Heart right ventricle (tissue), 16 donors: ENCODE measurements around the gene ITSN1. TPM values are rescaled to one million over a fixed set of nuclear protein-coding genes. Genes with fewer than 3 reads are reported as not detected.

ENCODE experiments used
- ATAC-seq, 8 donors: fragments of 200-7000 bp; cut with Tn5 transposase; one replicate each; pipeline ENCODE4 v1.9.1; 2020; ENCODE audit warnings: mild to moderate bottlenecking in 8 of 8, moderate library complexity in 8 of 8, moderate number of reproducible peaks in 1 of 8
- DNase-seq, 2 donors: peaks; one replicate each; pipeline ENCODE4 v3.0.0-alpha.2; 2020
- H3K27ac ChIP-seq, 10 donors: fragments of 200-600 bp; sonication (generic) in 2 of 10; one replicate each; pipeline versions ENCODE4 v1.5.0 to v1.8.0; 2020 to 2022; ENCODE audit warnings: mild to moderate bottlenecking in 3 of 10
- H3K27me3 ChIP-seq, 7 donors: fragments of 200-600 bp; one replicate each; pipeline ENCODE4 v1.8.0; 2021 to 2022; ENCODE audit warnings: mild to moderate bottlenecking in 2 of 7
- H3K36me3 ChIP-seq, 9 donors: fragments of 200-600 bp; sonication (generic) in 1 of 9; one replicate each; pipeline versions ENCODE4 v1.5.0 to v1.8.0; 2020 to 2022; ENCODE audit warnings: mild to moderate bottlenecking in 2 of 9
- H3K4me1 ChIP-seq, 9 donors: fragments of 200-600 bp; sonication (generic) in 1 of 9; one replicate each; pipeline versions ENCODE4 v1.5.0 to v1.8.0; 2020 to 2022; ENCODE audit warnings: mild to moderate bottlenecking in 4 of 9
- H3K4me3 ChIP-seq, 10 donors: fragments of 200-600 bp; sonication (generic) in 2 of 10; one replicate each; pipeline versions ENCODE4 v1.5.0 to v1.8.0; 2020 to 2022; ENCODE audit warnings: mild to moderate bottlenecking in 7 of 10, moderate library complexity in 2 of 10
- H3K9me3 ChIP-seq, 11 donors: fragments of 200-600 bp in 10 of 11; sonication (generic) in 2 of 11; one replicate each; pipeline versions ENCODE4 v1.5.0 to v1.8.0; 2013 to 2022; ENCODE audit warnings: mild to moderate bottlenecking in 2 of 11, control low read depth in 1 of 11, moderate library complexity in 1 of 11
- WGBS, 2 donors: extraction: QIAGEN DNeasy Blood & Tissue Kit; methylation state at CpG; one replicate each; pipeline ENCODE4 v1.1.7; 2013; ENCODE audit warnings: inconsistent platforms in 1 of 2; 5-methylcytosine and 5-hydroxymethylcytosine counted together
- intact Hi-C, 10 donors: fragments of 100-400 bp; cut with DNase I; formaldehyde crosslinking; loops; one replicate each; pipeline versions ENCODE4 v1.11.1 to v1.14.2; 2022
- polyA plus RNA-seq, 2 donors: library from polyadenylated mRNA; stranded (reverse); fragments of 200-250 nt; gene quantifications; one replicate each; pipeline ENCODE4 v1.2.3, GENCODE V29; 2013
- total RNA-seq, 10 donors: library from RNA; stranded (reverse); fragmentation: NEBNext Ultra II Directional in 3 of 10; extraction: Animal tissue kit (Norgen Biotek cat#: 25700) in 3 of 10; gene quantifications; one replicate each; pipeline versions ENCODE4 v1.2.1 to v1.2.4, GENCODE V29; 2021 to 2023
- TF ChIP-seq, protein P1 (sequence below), 9 donors: fragments of 200-600 bp; sonication (generic) in 2 of 9; IDR thresholded peaks; one replicate each; pipeline versions ENCODE4 v1.5.0 to v1.8.0; 2021 to 2022; ENCODE audit warnings: antibody characterized with exemption in 9 of 9, mild to moderate bottlenecking in 5 of 9, moderate library complexity in 1 of 9
- donor health status: Arrhythmogenic right ventricular cardiomyopathy.
- donor health status: ischemic (EF 13 %, LVEDD 7.1; RV severe dilation, severe dysfunction).
- donor health status: healthy with polysubstance abuse.
- donor health status: DM: no; HTN: yes; CAD: no.
- donor health status: DM: no; HTN: no; CAD: no.
- donor health status: ischemic (EF 25% LVEDD 6.9; RV normal size, moderate dysfunction).
- donor health status: ischemic (EF 25% LVEDD 5.7; RV mildly dilated, moderate dysfunction).
- donor health status: healthy.
- donor health status: DM: yes; HTN: yes; CAD: no.
- donor health status: Ischemic cardiomyopathy.
- donor health status: ischemic (EF 35%, LVEDD 5.7; RV mildly dilated, moderate dysfunction).
- donor health status: nonischemic (EF 11% LVEDD 7.7; RV severe dilation, severe dysfunction).
- donor health status: DM: yes; HTN: yes; CAD: no.
- donor health status: PGD.
- donor health status: ischemic (EF 29% LVEDD 5.4; RV normal size, mild dysfunction).
- donor health status: nonischemic (EF 23%, LVEDD 6.1; RV moderate dilation, normal function).

ITSN1 gene
- total and polyA plus RNA-seq, 12 donors = 14.6 to 47.3 (median 32.3) TPM

DNA sequence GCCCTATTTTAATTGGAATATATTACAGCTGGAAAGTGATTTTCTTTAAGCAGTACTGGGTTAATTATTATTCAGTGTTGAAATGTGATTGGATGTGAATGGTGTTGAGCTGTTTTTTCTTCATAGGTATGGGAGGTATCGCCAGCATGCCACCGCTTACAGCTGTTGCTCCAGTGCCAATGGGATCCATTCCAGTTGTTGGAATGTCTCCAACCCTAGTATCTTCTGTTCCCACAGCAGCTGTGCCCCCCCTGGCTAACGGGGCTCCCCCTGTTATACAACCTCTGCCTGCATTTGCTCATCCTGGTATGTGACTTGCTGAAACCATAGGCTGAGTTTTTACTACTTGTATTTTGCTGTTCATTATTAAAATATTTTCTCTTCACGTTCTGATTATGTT lies 107.7 kb downstream of the ITSN1 start:
- TF ChIP-seq, protein P1, sequence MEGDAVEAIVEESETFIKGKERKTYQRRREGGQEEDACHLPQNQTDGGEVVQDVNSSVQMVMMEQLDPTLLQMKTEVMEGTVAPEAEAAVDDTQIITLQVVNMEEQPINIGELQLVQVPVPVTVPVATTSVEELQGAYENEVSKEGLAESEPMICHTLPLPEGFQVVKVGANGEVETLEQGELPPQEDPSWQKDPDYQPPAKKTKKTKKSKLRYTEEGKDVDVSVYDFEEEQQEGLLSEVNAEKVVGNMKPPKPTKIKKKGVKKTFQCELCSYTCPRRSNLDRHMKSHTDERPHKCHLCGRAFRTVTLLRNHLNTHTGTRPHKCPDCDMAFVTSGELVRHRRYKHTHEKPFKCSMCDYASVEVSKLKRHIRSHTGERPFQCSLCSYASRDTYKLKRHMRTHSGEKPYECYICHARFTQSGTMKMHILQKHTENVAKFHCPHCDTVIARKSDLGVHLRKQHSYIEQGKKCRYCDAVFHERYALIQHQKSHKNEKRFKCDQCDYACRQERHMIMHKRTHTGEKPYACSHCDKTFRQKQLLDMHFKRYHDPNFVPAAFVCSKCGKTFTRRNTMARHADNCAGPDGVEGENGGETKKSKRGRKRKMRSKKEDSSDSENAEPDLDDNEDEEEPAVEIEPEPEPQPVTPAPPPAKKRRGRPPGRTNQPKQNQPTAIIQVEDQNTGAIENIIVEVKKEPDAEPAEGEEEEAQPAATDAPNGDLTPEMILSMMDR (IDR thresholded peaks at IDR 0.05) = no peak
- peak in 7 of 8 donors; percentile 49 to 91 (median 72) for ATAC-seq
- peak overlapping the region in 5 of 10 donors; percentile 11 to 48 (median 31) for H3K27ac ChIP-seq

DNA sequence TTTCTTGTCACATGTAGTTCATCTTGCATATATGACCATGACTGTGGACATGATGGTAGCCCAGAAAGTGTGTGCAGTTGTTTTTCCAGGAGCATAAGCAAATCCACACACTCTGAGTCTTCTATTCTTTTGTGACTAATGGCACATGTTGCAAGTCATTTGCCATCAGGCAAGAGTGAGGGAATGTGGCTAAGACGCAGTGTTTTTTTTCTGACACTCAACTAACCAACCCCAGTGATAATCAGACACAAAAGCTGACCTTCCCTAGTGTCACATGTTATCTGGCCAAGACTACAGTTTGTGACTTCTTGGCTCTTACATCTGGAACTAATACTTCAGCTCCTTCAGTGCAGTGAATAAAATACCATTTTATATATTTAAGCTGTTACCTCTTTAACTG lies 108.8 kb downstream of the ITSN1 start:
- Histone ChIP-seq H3K9me3 (peaks cover 0 to 20% (median 10%) of the 10 kb centered on the region in 11 donors), H3K27me3 (no peaks in the 10 kb centered on the region), H3K27ac (peak overlapping the region in 5 of 10 donors; percentile 17 to 58 (median 44)), H3K4me1 (peaks cover 0 to 38% (median 22%) of the 10 kb centered on the region in 9 donors), H3K4me3 (no peak overlapping the region), H3K36me3 (peaks cover 0 to 5% (median 0%) of the 10 kb centered on the region in 9 donors)
- ATAC-seq = peak in 6 of 8 donors; percentile 20 to 60 (median 36)
- no peak for DNase-seq
- intact Hi-C loops = loop anchor here in 2 of 10 donors (5.0 to 10.0 kb wide), 2 partner anchors 106 to 109 kb away; partner anchors contain the start of genes CRYZL1 (in 2 of the 2) and ITSN1 (in 2 of the 2)
- TF ChIP-seq, protein P1 (IDR thresholded peaks at IDR 0.05) = no peak
- 33 to 39% methylated on average over 1 of the region's 1 CpG for WGBS, 2 donors

More for the DNA sequence above, 107.7 kb downstream of the ITSN1 start:
- Histone ChIP-seq H3K9me3 (peaks cover 0 to 20% (median 10%) of the 10 kb centered on the region in 11 donors), H3K4me3 (no peak overlapping the region), H3K27me3 (no peaks in the 10 kb centered on the region), H3K4me1 (peaks cover 0 to 36% (median 22%) of the 10 kb centered on the region in 9 donors), H3K36me3 (peaks cover 0 to 10% (median 0%) of the 10 kb centered on the region in 9 donors)
- intact Hi-C loops = loop anchor here in 2 of 10 donors (5.0 to 10.0 kb wide), 2 partner anchors 105 to 108 kb away; partner anchors contain the start of genes CRYZL1 (in 2 of the 2) and ITSN1 (in 2 of the 2)
- WGBS, 2 donors = 25 to 40% methylated on average over 4 of the region's 4 CpGs
- peak in 1 of 2 donors; percentile 37 for DNase-seq

DNA sequence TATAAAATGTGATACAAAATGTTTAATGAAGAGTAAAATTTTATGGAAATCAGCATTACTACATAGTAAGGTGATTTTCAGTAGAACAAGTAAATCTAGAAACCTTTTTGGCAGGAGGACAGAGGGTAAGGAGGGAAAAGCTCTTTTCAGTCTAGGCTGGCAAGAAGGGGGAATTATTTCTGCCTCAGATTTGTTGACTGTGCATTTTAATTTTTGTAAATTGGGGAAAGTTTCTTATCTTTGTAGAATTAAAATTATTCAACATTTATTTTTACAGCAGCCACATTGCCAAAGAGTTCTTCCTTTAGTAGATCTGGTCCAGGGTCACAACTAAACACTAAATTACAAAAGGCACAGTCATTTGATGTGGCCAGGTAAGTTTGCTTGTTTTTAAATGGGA lies 109.2 kb downstream of the ITSN1 start:
- intact Hi-C loops = loop anchor here in 2 of 10 donors (5.0 to 10.0 kb wide), 2 partner anchors 107 to 109 kb away; partner anchors contain the start of genes CRYZL1 (in 2 of the 2) and ITSN1 (in 2 of the 2)
- DNase-seq (no peak), ATAC-seq (no peak)
- H3K4me1 ChIP-seq = peaks cover 0 to 38% (median 22%) of the 10 kb centered on the region in 9 donors
- no peaks in the 10 kb centered on the region for H3K27me3 ChIP-seq
- TF ChIP-seq, protein P1 (IDR thresholded peaks at IDR 0.05) = no peak
- H3K9me3 ChIP-seq = peaks cover 0 to 18% (median 10%) of the 10 kb centered on the region in 11 donors
- peaks cover 0 to 9% (median 0%) of the 10 kb centered on the region in 9 donors for H3K36me3 ChIP-seq
- peak overlapping the region in 4 of 10 donors; percentile 17 to 58 (median 46) for H3K27ac ChIP-seq
- no peak overlapping the region for H3K4me3 ChIP-seq

DNA sequence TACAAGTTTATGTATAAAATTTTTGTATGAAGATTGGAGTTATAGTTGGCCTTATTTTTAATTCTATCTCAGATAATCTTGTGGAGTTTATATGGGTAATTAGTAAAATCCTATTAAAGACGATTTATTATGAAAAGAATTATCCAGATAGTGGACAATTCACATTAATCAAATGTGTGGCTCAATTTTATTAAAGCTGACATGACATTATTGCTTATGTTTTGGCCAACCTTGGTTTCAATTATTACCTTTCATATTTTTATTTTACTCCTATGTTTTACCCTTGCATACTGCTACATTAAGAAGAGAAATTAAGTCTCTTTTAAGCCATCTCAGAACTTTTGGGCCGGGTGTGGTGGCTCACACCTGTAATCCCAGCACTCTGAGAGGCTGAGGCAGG lies 110.0 kb downstream of the ITSN1 start:
- no peak for ATAC-seq
- intact Hi-C loops = loop anchor here in 2 of 10 donors (5.0 to 10.0 kb wide), 2 partner anchors 107 to 110 kb away; partner anchors contain the start of genes CRYZL1 (in 2 of the 2) and ITSN1 (in 2 of the 2)

More for the DNA sequence above, 110.0 kb downstream of the ITSN1 start:
- WGBS, 2 donors = 95 to 96% methylated on average over 2 of the region's 2 CpGs
- H3K36me3 ChIP-seq = peaks cover 0 to 16% (median 0%) of the 10 kb centered on the region in 9 donors
- no peak for DNase-seq
- peaks cover 0 to 38% (median 22%) of the 10 kb centered on the region in 9 donors for H3K4me1 ChIP-seq
- H3K27me3 ChIP-seq = no peaks in the 10 kb centered on the region
- H3K27ac ChIP-seq = no peak overlapping the region
- peaks cover 0 to 10% (median 4%) of the 10 kb centered on the region in 11 donors for H3K9me3 ChIP-seq
- TF ChIP-seq, protein P1 (IDR thresholded peaks at IDR 0.05) = no peak
- no peak overlapping the region for H3K4me3 ChIP-seq
